BLaER1 (cell line): ENCODE results near the gene SYCP2L.
"Not testable (repeated sequence)": the region's sequence is repeated elsewhere in the genome, so short reads cannot be mapped to it uniquely, and the experiment has no call there.

Experiments used
- H3K27ac ChIP-seq: shearing (Covaris generic); formaldehyde crosslinking; 2 replicates; pipeline ENCODE4 v1.8.1; 2022
- H3K27me3 ChIP-seq: shearing (Covaris generic); formaldehyde crosslinking; 2 replicates; pipeline ENCODE4 v1.8.1; 2022
- H3K36me3 ChIP-seq: shearing (Covaris generic); formaldehyde crosslinking; 2 replicates; pipeline ENCODE4 v1.8.1; 2022
- H3K4me1 ChIP-seq: shearing (Covaris generic); formaldehyde crosslinking; 2 replicates; pipeline ENCODE4 v1.8.1; 2022
- H3K4me2 ChIP-seq: shearing (Covaris generic); formaldehyde crosslinking; 2 replicates; pipeline ENCODE4 v1.8.1; 2022
- H3K4me3 ChIP-seq: shearing (Covaris generic); formaldehyde crosslinking; 2 replicates; pipeline ENCODE4 v1.8.1; 2022
- H3K9ac ChIP-seq: shearing (Covaris generic); formaldehyde crosslinking; 2 replicates; pipeline ENCODE4 v1.8.1; 2022
- H3K9me3 ChIP-seq: shearing (Covaris generic); formaldehyde crosslinking; 2 replicates; pipeline ENCODE4 v1.8.1; 2022
- H4K20me1 ChIP-seq: shearing (Covaris generic); formaldehyde crosslinking; 2 replicates; pipeline ENCODE4 v1.8.1; 2022
- Cebpa-rat ChIP-seq: shearing (Covaris generic); IDR thresholded peaks from 2 replicates; pipeline ENCODE4 v1.8.1; 2022

Gene SYCP2L

DNA sequence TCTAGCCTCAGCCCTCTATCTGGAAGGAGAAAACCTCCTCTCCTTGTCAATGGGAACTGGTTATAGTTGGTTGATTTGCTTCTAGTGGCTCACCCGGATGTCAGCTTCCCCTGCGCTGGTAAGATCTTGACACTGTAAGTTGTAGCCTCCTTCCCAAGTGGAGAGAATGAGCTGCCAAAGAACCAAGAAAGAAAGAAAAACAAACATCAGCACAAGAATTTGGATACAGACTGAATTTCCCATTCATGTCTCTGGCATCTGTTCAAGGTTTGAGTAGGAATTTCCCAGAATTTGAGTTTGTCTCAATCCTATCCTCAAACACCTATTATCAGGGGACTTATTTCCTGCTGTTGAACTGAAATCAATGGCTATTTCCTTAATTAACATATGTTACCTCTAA, 113.1 kb downstream of the SYCP2L start:
- Histone ChIP-seq H3K4me2 (no peak overlapping the region), H3K9ac (no peak overlapping the region), H3K27ac (no peak overlapping the region), H3K27me3 (no peaks in the 10 kb centered on the region), H3K9me3 (0 out of 2 replicates have a peak, but pooled peaks cover 5% of the 10 kb centered on the region), H4K20me1 (no peaks in the 10 kb centered on the region), H3K4me3 (no peak overlapping the region), H3K4me1 (no peaks in the 10 kb centered on the region), H3K36me3 (peaks cover 63% of the 10 kb centered on the region)
- no peak for TF ChIP-seq Cebpa-rat

- H3K27ac ChIP-seq = no peak overlapping the region
- no peak overlapping the region for H3K4me2 ChIP-seq
- no peaks in the 10 kb centered on the region for H4K20me1 ChIP-seq
- H3K27me3 ChIP-seq = no peaks in the 10 kb centered on the region
- 0 out of 2 replicates have a peak, but pooled peaks cover 5% of the 10 kb centered on the region for H3K9me3 ChIP-seq
- no peak for TF ChIP-seq Cebpa-rat
- H3K9ac ChIP-seq = no peak overlapping the region
- no peak overlapping the region for H3K4me3 ChIP-seq
- H3K4me1 ChIP-seq = no peaks in the 10 kb centered on the region
- peaks cover 79% of the 10 kb centered on the region for H3K36me3 ChIP-seq
Observed at GRCh38 chr6:11002176-11002575, 115.3 kb downstream of the SYCP2L start.

GRCh38 chr6:11003297-11003696, 116.4 kb downstream of the SYCP2L start:
- not testable (repeated sequence) for H3K9ac ChIP-seq, H3K4me1 ChIP-seq, H3K4me2 ChIP-seq, H3K4me3 ChIP-seq, H3K9me3 ChIP-seq, H3K27ac ChIP-seq, H3K27me3 ChIP-seq, H4K20me1 ChIP-seq
- H3K36me3 ChIP-seq = peaks cover 81% of the 10 kb centered on the region

GRCh38 chr6:11006061-11006460, 119.2 kb downstream of the SYCP2L start:
- Histone ChIP-seq H3K36me3 (peaks cover 92% of the 10 kb centered on the region), H3K4me1 (peaks cover 15% of the 10 kb centered on the region), H3K27ac (no peak overlapping the region), H3K4me2 (no peak overlapping the region), H4K20me1 (no peaks in the 10 kb centered on the region), H3K27me3 (no peaks in the 10 kb centered on the region), H3K9me3 (0 out of 2 replicates have a peak, but pooled peaks cover 5% of the 10 kb centered on the region), H3K9ac (no peak overlapping the region), H3K4me3 (no peak overlapping the region)
- TF ChIP-seq Cebpa-rat = no peak

GRCh38 chr6:11007715-11008608, 121.1 kb downstream of the SYCP2L start:
- H3K36me3 ChIP-seq = peaks cover 77% of the 10 kb centered on the region
- no peak overlapping the region for H3K9ac ChIP-seq
- H3K27me3 ChIP-seq = no peaks in the 10 kb centered on the region
- H3K27ac ChIP-seq = no peak overlapping the region
- 0 out of 2 replicates have a peak, but pooled peaks cover 5% of the 10 kb centered on the region for H3K9me3 ChIP-seq
- H3K4me3 ChIP-seq = no peak overlapping the region
- H3K4me2 ChIP-seq = no peak overlapping the region
- peaks cover 13% of the 10 kb centered on the region; the same call in 1 of the 2 replicates for H4K20me1 ChIP-seq
- peaks cover 31% of the 10 kb centered on the region for H3K4me1 ChIP-seq
- TF ChIP-seq Cebpa-rat = no peak

DNA sequence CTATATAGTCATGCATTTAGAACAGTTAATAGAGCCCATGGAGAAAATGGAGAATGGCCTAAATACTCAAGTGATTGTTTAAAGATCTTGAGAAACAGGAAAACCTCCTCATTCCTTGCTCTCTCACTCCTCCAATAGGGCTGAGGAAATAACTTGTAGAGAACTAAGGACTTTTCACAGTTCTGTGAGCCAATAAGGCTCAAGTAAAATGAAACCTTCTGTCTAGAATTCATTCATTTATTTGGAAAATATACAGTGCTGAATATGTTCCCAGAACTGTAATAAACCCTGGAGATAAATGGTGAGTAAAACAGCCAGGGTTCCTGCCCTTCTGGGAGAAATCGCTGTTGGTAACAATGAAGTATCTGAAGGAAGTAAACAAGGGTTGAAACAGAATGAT, 122.0 kb downstream of the SYCP2L start:
- Histone ChIP-seq H3K27ac (peak overlapping the region; percentile 26; the same call in 1 of the 2 replicates), H3K27me3 (no peaks in the 10 kb centered on the region), H3K4me3 (no peak overlapping the region), H3K9me3 (0 out of 2 replicates have a peak, but pooled peaks cover 1% of the 10 kb centered on the region), H3K4me1 (peaks cover 40% of the 10 kb centered on the region), H3K9ac (no peak overlapping the region), H4K20me1 (peaks cover 22% of the 10 kb centered on the region), H3K36me3 (peaks cover 69% of the 10 kb centered on the region), H3K4me2 (peak overlapping the region; percentile 51; the same call in 1 of the 2 replicates)
- no peak for TF ChIP-seq Cebpa-rat

- Histone ChIP-seq H3K4me1 (peaks cover 43% of the 10 kb centered on the region), H3K9ac (no peak overlapping the region), H3K27ac (peak overlapping the region; percentile 26; the same call in 1 of the 2 replicates), H4K20me1 (peaks cover 25% of the 10 kb centered on the region), H3K36me3 (peaks cover 64% of the 10 kb centered on the region), H3K4me3 (no peak overlapping the region), H3K9me3 (no peaks in the 10 kb centered on the region), H3K27me3 (no peaks in the 10 kb centered on the region), H3K4me2 (peak overlapping the region; percentile 51)
- TF ChIP-seq Cebpa-rat = no peak
Observed at GRCh38 chr6:11009353-11009752, 122.5 kb downstream of the SYCP2L start.

DNA sequence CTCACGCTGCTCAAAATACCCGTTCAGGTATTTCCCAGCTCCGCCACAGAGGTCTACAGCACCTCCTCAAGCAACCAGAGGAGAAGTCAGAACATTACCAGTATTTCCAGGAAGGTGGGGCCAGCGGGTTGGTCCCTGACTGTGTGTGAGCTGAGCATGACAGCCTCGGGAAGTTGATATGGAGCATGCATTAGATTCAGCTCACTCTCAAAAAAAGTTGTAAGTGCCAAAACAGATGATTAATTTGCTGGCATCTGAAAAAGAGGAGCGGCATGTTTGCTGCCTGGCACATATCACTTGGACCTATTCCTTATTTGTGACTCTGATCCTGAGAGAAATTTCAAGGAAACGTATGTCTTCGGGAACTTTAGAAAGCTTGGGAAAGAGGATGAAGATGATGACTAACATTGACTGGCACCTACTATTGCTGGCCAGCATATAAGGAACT, 125.0 kb downstream of the SYCP2L start:
- Histone ChIP-seq H3K27me3 (no peaks in the 10 kb centered on the region), H3K4me2 (no peak overlapping the region), H3K27ac (no peak overlapping the region), H3K9me3 (no peaks in the 10 kb centered on the region), H4K20me1 (peaks cover 30% of the 10 kb centered on the region), H3K4me1 (peaks cover 43% of the 10 kb centered on the region), H3K36me3 (peaks cover 40% of the 10 kb centered on the region), H3K4me3 (no peak overlapping the region), H3K9ac (no peak overlapping the region)
- no peak for TF ChIP-seq Cebpa-rat

GRCh38 chr6:11012295-11012754, 125.5 kb downstream of the SYCP2L start:
- no peak overlapping the region for H3K9ac ChIP-seq
- no peak overlapping the region for H3K27ac ChIP-seq
- H4K20me1 ChIP-seq = peaks cover 30% of the 10 kb centered on the region
- H3K36me3 ChIP-seq = peaks cover 35% of the 10 kb centered on the region
- no peaks in the 10 kb centered on the region for H3K9me3 ChIP-seq
- H3K4me1 ChIP-seq = peaks cover 45% of the 10 kb centered on the region
- H3K4me3 ChIP-seq = no peak overlapping the region
- H3K27me3 ChIP-seq = no peaks in the 10 kb centered on the region
- H3K4me2 ChIP-seq = peak overlapping the region; percentile 72; the same call in 1 of the 2 replicates
- no peak for TF ChIP-seq Cebpa-rat
